Astrocyte (in vitro differentiated cells and primary cell): ENCODE results near the gene RANBP2. TPM values are rescaled to one million over a fixed set of nuclear protein-coding genes. Genes with fewer than 3 reads are reported as not detected.

Source experiments
- DNase-seq: peaks from one replicate; pipeline ENCODE4 v3.0.0-alpha.2; 2010; ENCODE audit warnings: low read depth
- FAIRE-seq: peaks from 2 replicates; lab custom pipeline; 2011; peaks lifted over from hg19 to GRCh38; lab: Jason Lieb, UNC
- H2AFZ ChIP-seq: 2 replicates; pipeline ENCODE4 v1.6.0; 2012; ENCODE audit warnings: low read depth, low read length, inconsistent platforms
- H3K27ac ChIP-seq: 2 replicates; pipeline ENCODE4 v1.5.1; 2011; ENCODE audit warnings: low read depth, low read length, inconsistent platforms
- H3K27me3 ChIP-seq: 2 replicates; pipeline ENCODE4 v1.6.0; 2011; ENCODE audit warnings: low read length, inconsistent platforms; ENCODE audit not compliant: insufficient read depth
- H3K36me3 ChIP-seq: 2 replicates; pipeline ENCODE4 v1.5.1; 2011; ENCODE audit warnings: low read length, inconsistent platforms; ENCODE audit not compliant: insufficient read depth
- H3K4me1 ChIP-seq: 2 replicates; pipeline ENCODE4 v1.5.1; 2011; ENCODE audit warnings: low read length, inconsistent platforms; ENCODE audit not compliant: insufficient read depth
- H3K4me2 ChIP-seq: 2 replicates; pipeline ENCODE4 v1.6.0; 2012; ENCODE audit warnings: low read length, inconsistent platforms
- H3K4me3 ChIP-seq: 2 replicates; pipeline ENCODE4 v1.5.1; 2011; ENCODE audit warnings: low read depth, mild to moderate bottlenecking, low read length, inconsistent platforms; ENCODE audit not compliant: insufficient read depth
- H3K79me2 ChIP-seq: 2 replicates; pipeline ENCODE4 v1.6.0; 2012; ENCODE audit warnings: mild to moderate bottlenecking, low read length, inconsistent platforms; ENCODE audit not compliant: insufficient read depth
- H3K9ac ChIP-seq: 2 replicates; pipeline ENCODE4 v1.6.0; 2012; ENCODE audit warnings: mild to moderate bottlenecking, low read length, inconsistent platforms
- H3K9me3 ChIP-seq: 2 replicates; pipeline ENCODE4 v1.5.1; 2012; ENCODE audit warnings: low read depth, mild to moderate bottlenecking, low read length, inconsistent platforms; ENCODE audit not compliant: insufficient read depth
- H4K20me1 ChIP-seq: 2 replicates; pipeline ENCODE4 v1.6.0; 2012; ENCODE audit warnings: low read length, inconsistent platforms; ENCODE audit not compliant: insufficient read depth
- H3K27ac Mint-ChIP-seq: one replicate; pipeline ENCODE4 v1.8.0; 2021; ENCODE audit warnings: mild to moderate bottlenecking, mixed read lengths; ENCODE audit not compliant: unreplicated experiment
- H3K27me3 Mint-ChIP-seq: one replicate; pipeline ENCODE4 v1.8.0; 2021; ENCODE audit warnings: low read depth, mixed read lengths; ENCODE audit not compliant: unreplicated experiment
- H3K36me3 Mint-ChIP-seq: one replicate; pipeline ENCODE4 v1.8.0; 2021; ENCODE audit warnings: low read depth, mixed read lengths; ENCODE audit not compliant: unreplicated experiment
- H3K4me1 Mint-ChIP-seq: one replicate; pipeline ENCODE4 v1.8.0; 2021; ENCODE audit warnings: low read depth, mixed read lengths; ENCODE audit not compliant: unreplicated experiment
- H3K4me3 Mint-ChIP-seq: one replicate; pipeline ENCODE4 v1.8.0; 2021; ENCODE audit warnings: mild to moderate bottlenecking, moderate library complexity, mixed read lengths; ENCODE audit not compliant: unreplicated experiment
- H3K9me3 Mint-ChIP-seq: one replicate; pipeline ENCODE4 v1.8.0; 2021; ENCODE audit warnings: mild to moderate bottlenecking, mixed read lengths; ENCODE audit not compliant: unreplicated experiment
- CTCF ChIP-seq: IDR thresholded peaks from 2 replicates; pipeline ENCODE4 v1.5.1; 2011; ENCODE audit warnings: low read depth, mild to moderate bottlenecking, inconsistent platforms, low read length, moderate library complexity; ENCODE audit not compliant: insufficient read depth
- EZH2 ChIP-seq: IDR thresholded peaks from 2 replicates; pipeline ENCODE4 v1.6.1; 2012; ENCODE audit warnings: mild to moderate bottlenecking, low read length, inconsistent platforms; ENCODE audit not compliant: insufficient read depth
- total RNA-seq: library from RNA; stranded (reverse); gene quantifications from 2 replicates; pipeline ENCODE4 v1.2.1, GENCODE V29; 2021

Gene RANBP2
- total RNA-seq, 1 donor from 2014 or later: 75.4 TPM

GRCh38 chr2:108776475-108776874 is 57.2 kb downstream of the RANBP2 start:
- Histone ChIP-seq H3K27me3 (no peaks in the 10 kb centered on the region), H4K20me1 (peaks cover 7% of the 10 kb centered on the region), H3K79me2 (peaks cover 7% of the 10 kb centered on the region), H3K4me1 (no peaks in the 10 kb centered on the region), H3K36me3 (peaks cover 56% of the 10 kb centered on the region), H3K9ac (no peak overlapping the region), H3K27ac (no peak overlapping the region), H2AFZ (no peak overlapping the region), H3K4me3 (no peak overlapping the region), H3K4me2 (no peak overlapping the region), H3K9me3 (no peaks in the 10 kb centered on the region)
- FAIRE-seq (no peak), DNase-seq (no peak)
- H3K27me3 Mint-ChIP-seq: no peaks in the 10 kb centered on the region
- no peaks in the 10 kb centered on the region for H3K9me3 Mint-ChIP-seq
- H3K27ac Mint-ChIP-seq: no peak overlapping the region
- TF ChIP-seq EZH2: no peak
- TF ChIP-seq CTCF: no peak
- H3K36me3 Mint-ChIP-seq: peaks cover 27% of the 10 kb centered on the region
- H3K4me3 Mint-ChIP-seq: no peak overlapping the region
- no peaks in the 10 kb centered on the region for H3K4me1 Mint-ChIP-seq

- no peak overlapping the region for H2AFZ ChIP-seq
- no peak overlapping the region for H3K27ac ChIP-seq
- H3K79me2 ChIP-seq: peaks cover 7% of the 10 kb centered on the region
- no peak overlapping the region for H3K27ac Mint-ChIP-seq
- H3K36me3 ChIP-seq: peaks cover 55% of the 10 kb centered on the region
- peaks cover 14% of the 10 kb centered on the region for H3K36me3 Mint-ChIP-seq
- no peak overlapping the region for H3K4me3 Mint-ChIP-seq
- no peaks in the 10 kb centered on the region for H3K27me3 ChIP-seq
- H3K27me3 Mint-ChIP-seq: no peaks in the 10 kb centered on the region
- H3K9me3 ChIP-seq: no peaks in the 10 kb centered on the region
- H3K4me1 ChIP-seq: no peaks in the 10 kb centered on the region
- H4K20me1 ChIP-seq: peaks cover 7% of the 10 kb centered on the region
- no peak overlapping the region for H3K4me2 ChIP-seq
- DNase-seq (no peak), FAIRE-seq (no peak)
- H3K4me1 Mint-ChIP-seq: peaks cover 7% of the 10 kb centered on the region
- H3K9me3 Mint-ChIP-seq: no peaks in the 10 kb centered on the region
- no peak for TF ChIP-seq EZH2
- no peak overlapping the region for H3K9ac ChIP-seq
- no peak overlapping the region for H3K4me3 ChIP-seq
These were observed 59.6 kb downstream of the RANBP2 start for GRCh38 chr2:108778857-108779256.

- no peaks in the 10 kb centered on the region for H3K9me3 Mint-ChIP-seq
- peak overlapping the region; percentile 94 for H3K27ac ChIP-seq
These were observed 66.7 kb downstream of the RANBP2 start for GRCh38 chr2:108786008-108786353.

More at GRCh38 chr2:108786008-108786353, 66.7 kb downstream of the RANBP2 start:
- Histone ChIP-seq H3K79me2 (peaks cover 14% of the 10 kb centered on the region), H4K20me1 (no peaks in the 10 kb centered on the region), H3K36me3 (peaks cover 19% of the 10 kb centered on the region), H3K4me1 (no peaks in the 10 kb centered on the region), H2AFZ (peak overlapping the region; percentile 76), H3K27me3 (no peaks in the 10 kb centered on the region), H3K4me3 (peak overlapping the region; percentile 76), H3K4me2 (peak overlapping the region; percentile 99), H3K9me3 (no peaks in the 10 kb centered on the region), H3K9ac (peak overlapping the region; percentile 91)
- no peak for FAIRE-seq
- H3K36me3 Mint-ChIP-seq: no peaks in the 10 kb centered on the region
- no peak for TF ChIP-seq CTCF
- H3K27ac Mint-ChIP-seq: peak overlapping the region; percentile 87
- peak overlapping the region; percentile 95 for H3K4me3 Mint-ChIP-seq
- no peak for DNase-seq
- peaks cover 11% of the 10 kb centered on the region for H3K4me1 Mint-ChIP-seq
- no peaks in the 10 kb centered on the region for H3K27me3 Mint-ChIP-seq
